Measurements from ENCODE around the gene KIAA1328.

DNA sequence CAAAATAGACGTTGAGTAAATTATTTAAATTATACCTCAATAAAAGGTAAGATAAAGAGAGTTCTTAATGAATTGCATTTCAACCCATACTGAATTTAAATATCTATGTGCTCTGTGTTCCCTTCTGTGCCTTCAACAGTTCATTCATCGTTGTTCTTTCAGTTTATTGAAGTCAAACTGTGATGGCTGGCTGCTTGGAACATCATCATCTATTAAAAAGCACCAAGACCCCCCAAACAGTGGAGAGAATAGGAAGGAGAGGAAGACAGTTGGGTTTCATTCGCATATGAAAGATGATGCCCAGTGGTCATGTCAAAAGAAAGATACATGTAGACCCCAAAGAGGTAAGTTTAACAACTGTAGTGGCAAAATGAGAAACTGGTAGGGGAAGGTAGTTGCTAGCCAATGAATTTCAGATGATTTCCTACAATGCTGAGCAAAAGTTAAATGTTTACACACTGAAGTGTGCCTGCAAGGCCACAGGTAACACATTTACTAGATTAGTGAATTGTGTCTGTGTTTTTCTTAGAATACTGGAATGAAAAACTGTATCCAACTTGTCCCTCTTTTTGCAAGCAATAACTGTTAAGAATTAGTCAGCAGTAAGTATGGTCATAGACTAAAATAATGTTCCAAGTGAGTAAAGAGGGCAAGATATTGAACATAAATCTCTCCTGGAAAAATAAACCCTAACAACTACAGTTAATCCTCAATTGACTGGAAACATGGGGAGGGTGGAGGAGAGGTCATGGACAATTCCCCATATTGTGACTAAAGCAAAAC lies 331.3 kb downstream of the KIAA1328 start:
- no peak for TF ChIP-seq POLR2A (IDR thresholded peaks at IDR 0.05)
- TF ChIP-seq, protein P1, sequence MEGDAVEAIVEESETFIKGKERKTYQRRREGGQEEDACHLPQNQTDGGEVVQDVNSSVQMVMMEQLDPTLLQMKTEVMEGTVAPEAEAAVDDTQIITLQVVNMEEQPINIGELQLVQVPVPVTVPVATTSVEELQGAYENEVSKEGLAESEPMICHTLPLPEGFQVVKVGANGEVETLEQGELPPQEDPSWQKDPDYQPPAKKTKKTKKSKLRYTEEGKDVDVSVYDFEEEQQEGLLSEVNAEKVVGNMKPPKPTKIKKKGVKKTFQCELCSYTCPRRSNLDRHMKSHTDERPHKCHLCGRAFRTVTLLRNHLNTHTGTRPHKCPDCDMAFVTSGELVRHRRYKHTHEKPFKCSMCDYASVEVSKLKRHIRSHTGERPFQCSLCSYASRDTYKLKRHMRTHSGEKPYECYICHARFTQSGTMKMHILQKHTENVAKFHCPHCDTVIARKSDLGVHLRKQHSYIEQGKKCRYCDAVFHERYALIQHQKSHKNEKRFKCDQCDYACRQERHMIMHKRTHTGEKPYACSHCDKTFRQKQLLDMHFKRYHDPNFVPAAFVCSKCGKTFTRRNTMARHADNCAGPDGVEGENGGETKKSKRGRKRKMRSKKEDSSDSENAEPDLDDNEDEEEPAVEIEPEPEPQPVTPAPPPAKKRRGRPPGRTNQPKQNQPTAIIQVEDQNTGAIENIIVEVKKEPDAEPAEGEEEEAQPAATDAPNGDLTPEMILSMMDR (IDR thresholded peaks at IDR 0.05), result no peak

Measured in esophagus squamous epithelium (tissue), 4 donors.